Activated effector memory CD4-positive, alpha-beta T cell treated with Interleukin-2 at 50 U/mL for 16 hours (primary cell): Measurements from ENCODE around the gene JAZF1.
"Not testable (repeated sequence)": the region's sequence is repeated elsewhere in the genome, so short reads cannot be mapped to it uniquely, and the experiment has no call there.

Experiments used
- DNase-seq: peaks from one replicate; pipeline ENCODE4 v3.0.0-alpha.2; 2020

JAZF1 gene

GRCh38 chr7:27856703-27857485, 323.7 kb downstream of the JAZF1 start:
- DNase-seq, result not testable (repeated sequence)

- no peak for DNase-seq
Measured at GRCh38 chr7:27850531-27850930, 330.1 kb downstream of the JAZF1 start.

- no peak for DNase-seq
Measured at GRCh38 chr7:27846388-27846787, 334.2 kb downstream of the JAZF1 start.

GRCh38 chr7:27843584-27844305, 336.9 kb downstream of the JAZF1 start:
- DNase-seq, result no peak

GRCh38 chr7:27842851-27843250, 337.7 kb downstream of the JAZF1 start:
- DNase-seq, result no peak

- DNase-seq, result no peak
Measured at GRCh38 chr7:27842094-27842692, 338.4 kb downstream of the JAZF1 start.

- no peak for DNase-seq
Measured at GRCh38 chr7:27840760-27841364, 339.7 kb downstream of the JAZF1 start.

- DNase-seq, result peak; percentile 18
Measured at GRCh38 chr7:27840313-27840712, 340.3 kb downstream of the JAZF1 start.

GRCh38 chr7:27839099-27839498, 341.5 kb downstream of the JAZF1 start:
- no peak for DNase-seq

GRCh38 chr7:27836536-27836935, 344.1 kb downstream of the JAZF1 start:
- DNase-seq, result no peak

GRCh38 chr7:27835376-27835775, 345.2 kb downstream of the JAZF1 start:
- no peak for DNase-seq

- DNase-seq, result no peak
Measured at GRCh38 chr7:27834179-27834921, 346.2 kb downstream of the JAZF1 start.

GRCh38 chr7:27826357-27826756, 354.2 kb downstream of the JAZF1 start:
- no peak for DNase-seq

- no peak for DNase-seq
Measured at GRCh38 chr7:27825891-27826290, 354.7 kb downstream of the JAZF1 start.

- no peak for DNase-seq
Measured at GRCh38 chr7:27822245-27822644, 358.4 kb downstream of the JAZF1 start.

GRCh38 chr7:27812706-27813105, 367.9 kb downstream of the JAZF1 start:
- no peak for DNase-seq

GRCh38 chr7:27810186-27810585, 370.4 kb downstream of the JAZF1 start:
- DNase-seq, result no peak

- DNase-seq, result no peak
Measured at GRCh38 chr7:27808626-27809025, 372.0 kb downstream of the JAZF1 start.

GRCh38 chr7:27804139-27804538, 376.5 kb downstream of the JAZF1 start:
- DNase-seq, result no peak

GRCh38 chr7:27802999-27803398, 377.6 kb downstream of the JAZF1 start:
- DNase-seq, result no peak

- no peak for DNase-seq
Measured at GRCh38 chr7:27799212-27799611, 381.4 kb downstream of the JAZF1 start.

GRCh38 chr7:27795977-27796376, 384.6 kb downstream of the JAZF1 start:
- no peak for DNase-seq

GRCh38 chr7:27793780-27794179, 386.8 kb downstream of the JAZF1 start:
- DNase-seq, result no peak
